Smooth muscle cell (in vitro differentiated cells): ENCODE results near the gene UBALD1. TPM values are rescaled to one million over a fixed set of nuclear protein-coding genes. Genes with fewer than 3 reads are reported as not detected.
"Not testable (repeated sequence)": the region's sequence is repeated elsewhere in the genome, so short reads cannot be mapped to it uniquely, and the experiment has no call there.

Source experiments
- DNase-seq: peaks from one replicate; lab custom pipeline; 2025; ENCODE audit not compliant: unreplicated experiment; lab: John Stamatoyannopoulos, UW
- H2AFZ ChIP-seq: fragments of 200-600 bp; sonication (generic); 2 replicates; pipeline ENCODE4 v1.6.0; 2016; ENCODE audit warnings: antibody characterized with exemption, low read depth, mild to moderate bottlenecking
- H3F3A ChIP-seq: fragments of 200-600 bp; sonication (generic); 2 replicates; pipeline ENCODE4 v1.6.0; 2017; ENCODE audit warnings: antibody characterized with exemption, low read depth
- H3K27ac ChIP-seq: fragments of 200-600 bp; sonication (generic); 2 replicates; pipeline ENCODE4 v1.5.1; 2016; ENCODE audit warnings: low read depth, mild to moderate bottlenecking
- H3K27me3 ChIP-seq: fragments of 200-600 bp; sonication (generic); 2 replicates; pipeline ENCODE4 v1.6.1; 2016; ENCODE audit warnings: low read depth, mild to moderate bottlenecking
- H3K36me3 ChIP-seq: fragments of 200-600 bp; sonication (generic); 2 replicates; pipeline ENCODE4 v1.5.1; 2016; ENCODE audit warnings: low read depth
- H3K4me1 ChIP-seq: fragments of 200-600 bp; sonication (generic); 2 replicates; pipeline ENCODE4 v1.5.1; 2016; ENCODE audit warnings: low read depth
- H3K4me2 ChIP-seq: fragments of 200-600 bp; sonication (generic); 2 replicates; pipeline ENCODE4 v1.6.0; 2016; ENCODE audit warnings: mild to moderate bottlenecking
- H3K4me3 ChIP-seq: fragments of 200-600 bp; sonication (generic); 2 replicates; pipeline ENCODE4 v1.5.1; 2016; ENCODE audit warnings: mild to moderate bottlenecking
- H3K79me2 ChIP-seq: fragments of 200-600 bp; sonication (generic); 2 replicates; pipeline ENCODE4 v1.6.0; 2016; ENCODE audit warnings: low read depth, mild to moderate bottlenecking
- H3K9ac ChIP-seq: fragments of 200-600 bp; sonication (generic); 2 replicates; pipeline ENCODE4 v1.6.0; 2016; ENCODE audit warnings: low read depth
- H3K9me3 ChIP-seq: fragments of 200-600 bp; sonication (generic); replicated peaks from 2 replicates; pipeline ENCODE4 v1.5.1; 2016; ENCODE audit warnings: low read depth
- H4K20me1 ChIP-seq: fragments of 200-600 bp; sonication (generic); 2 replicates; pipeline ENCODE4 v1.6.0; 2016; ENCODE audit warnings: low read depth
- WGBS: methylation state at CpG from one replicate; pipeline ENCODE4 v1.1.7; 2016; ENCODE audit warnings: low lambda C conversion rate; 5-methylcytosine and 5-hydroxymethylcytosine counted together
- polyA plus RNA-seq: library from polyadenylated mRNA; unstranded; fragments of >200 nt; fragmentation: Nextera tagmentation; extraction: Ambion mirVana; gene quantifications from 2 replicates; pipeline ENCODE4 v1.2.1, GENCODE V29; 2016
- total RNA-seq: library from RNA; depleted of rRNA; stranded (reverse); fragments of >200 nt; gene quantifications from 2 replicates; pipeline ENCODE4 v1.2.3, GENCODE V29; 2014
- TF ChIP-seq, protein P1 (sequence below): fragments of 200-600 bp; sonication (generic); IDR thresholded peaks from 2 replicates; pipeline ENCODE4 v1.5.1; 2017; ENCODE audit warnings: borderline replicate concordance, mild to moderate bottlenecking, antibody characterized with exemption; ENCODE audit not compliant: insufficient read depth, poor library complexity, severe bottlenecking

UBALD1 gene
- total and polyA plus RNA-seq, 2 experiments from 2014 or later, result 3.6 to 13.6 TPM

DNA sequence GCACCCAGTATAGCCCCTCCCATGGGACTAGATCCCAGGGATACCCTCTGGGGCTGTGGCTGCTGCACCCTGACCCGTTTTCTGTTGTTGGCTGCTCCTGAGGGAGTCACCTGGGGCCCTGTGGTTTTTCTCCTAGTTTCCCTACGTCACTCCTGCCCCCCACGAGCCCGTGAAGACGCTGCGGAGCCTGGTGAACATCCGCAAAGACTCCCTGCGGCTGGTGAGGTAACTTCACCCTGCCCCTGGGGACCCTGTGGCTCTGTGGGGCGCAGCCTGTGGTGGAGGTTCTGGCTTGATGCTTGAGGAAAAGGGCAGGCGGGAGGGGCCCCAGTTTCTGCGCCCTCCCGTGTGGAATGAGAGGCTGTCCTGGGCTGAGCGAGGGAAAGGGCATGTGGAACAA is 37.1 kb upstream of the UBALD1 start:
- Histone ChIP-seq H3K27ac (no peak overlapping the region), H3K27me3 (no peaks in the 10 kb centered on the region), H4K20me1 (peaks cover 89% of the 10 kb centered on the region), H3K9me3 (no peaks in the 10 kb centered on the region), H3K4me1 (no peaks in the 10 kb centered on the region), H3F3A (no peaks in the 10 kb centered on the region), H3K4me3 (no peak overlapping the region), H3K79me2 (peaks cover 16% of the 10 kb centered on the region), H3K36me3 (no peaks in the 10 kb centered on the region), H3K9ac (no peak overlapping the region), H2AFZ (no peak overlapping the region), H3K4me2 (no peak overlapping the region)
- WGBS, result 97% methylated on average over 13 of the region's 13 CpGs
- TF ChIP-seq, protein P1, sequence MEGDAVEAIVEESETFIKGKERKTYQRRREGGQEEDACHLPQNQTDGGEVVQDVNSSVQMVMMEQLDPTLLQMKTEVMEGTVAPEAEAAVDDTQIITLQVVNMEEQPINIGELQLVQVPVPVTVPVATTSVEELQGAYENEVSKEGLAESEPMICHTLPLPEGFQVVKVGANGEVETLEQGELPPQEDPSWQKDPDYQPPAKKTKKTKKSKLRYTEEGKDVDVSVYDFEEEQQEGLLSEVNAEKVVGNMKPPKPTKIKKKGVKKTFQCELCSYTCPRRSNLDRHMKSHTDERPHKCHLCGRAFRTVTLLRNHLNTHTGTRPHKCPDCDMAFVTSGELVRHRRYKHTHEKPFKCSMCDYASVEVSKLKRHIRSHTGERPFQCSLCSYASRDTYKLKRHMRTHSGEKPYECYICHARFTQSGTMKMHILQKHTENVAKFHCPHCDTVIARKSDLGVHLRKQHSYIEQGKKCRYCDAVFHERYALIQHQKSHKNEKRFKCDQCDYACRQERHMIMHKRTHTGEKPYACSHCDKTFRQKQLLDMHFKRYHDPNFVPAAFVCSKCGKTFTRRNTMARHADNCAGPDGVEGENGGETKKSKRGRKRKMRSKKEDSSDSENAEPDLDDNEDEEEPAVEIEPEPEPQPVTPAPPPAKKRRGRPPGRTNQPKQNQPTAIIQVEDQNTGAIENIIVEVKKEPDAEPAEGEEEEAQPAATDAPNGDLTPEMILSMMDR, result no peak
- DNase-seq, result no peak

DNA sequence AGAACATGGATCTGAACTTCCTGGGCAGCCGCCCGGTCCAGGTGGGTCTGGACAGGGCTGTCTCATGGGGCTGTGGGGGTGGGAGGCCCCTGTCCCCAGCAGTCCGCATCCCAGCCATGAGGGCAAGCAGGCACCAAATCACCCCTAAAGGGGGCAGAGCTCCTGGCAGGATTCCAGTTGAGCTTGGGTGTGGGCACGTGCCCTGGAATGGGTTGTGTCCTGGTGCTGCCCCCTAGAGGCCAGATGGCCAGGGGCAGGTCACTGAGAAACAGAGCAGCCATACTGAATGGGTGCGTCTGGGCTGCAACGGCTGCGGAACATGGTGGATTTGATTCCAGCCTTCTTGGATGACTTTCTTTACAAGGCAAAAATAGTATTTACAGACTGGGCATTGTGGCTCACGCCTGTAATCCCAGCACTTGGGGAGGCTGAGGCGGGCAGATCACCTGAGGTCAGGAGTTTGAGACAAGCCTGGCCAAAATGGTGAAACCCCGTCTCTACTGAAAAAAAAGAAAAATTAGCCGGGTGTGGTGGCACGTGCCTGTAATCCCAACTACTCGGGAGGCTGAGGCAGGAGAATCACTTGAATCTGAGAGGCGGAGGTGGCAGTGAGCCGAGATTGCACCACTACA is 35.9 kb upstream of the UBALD1 start:
- WGBS, result 93% methylated on average over 15 of the region's 15 CpGs

DNA sequence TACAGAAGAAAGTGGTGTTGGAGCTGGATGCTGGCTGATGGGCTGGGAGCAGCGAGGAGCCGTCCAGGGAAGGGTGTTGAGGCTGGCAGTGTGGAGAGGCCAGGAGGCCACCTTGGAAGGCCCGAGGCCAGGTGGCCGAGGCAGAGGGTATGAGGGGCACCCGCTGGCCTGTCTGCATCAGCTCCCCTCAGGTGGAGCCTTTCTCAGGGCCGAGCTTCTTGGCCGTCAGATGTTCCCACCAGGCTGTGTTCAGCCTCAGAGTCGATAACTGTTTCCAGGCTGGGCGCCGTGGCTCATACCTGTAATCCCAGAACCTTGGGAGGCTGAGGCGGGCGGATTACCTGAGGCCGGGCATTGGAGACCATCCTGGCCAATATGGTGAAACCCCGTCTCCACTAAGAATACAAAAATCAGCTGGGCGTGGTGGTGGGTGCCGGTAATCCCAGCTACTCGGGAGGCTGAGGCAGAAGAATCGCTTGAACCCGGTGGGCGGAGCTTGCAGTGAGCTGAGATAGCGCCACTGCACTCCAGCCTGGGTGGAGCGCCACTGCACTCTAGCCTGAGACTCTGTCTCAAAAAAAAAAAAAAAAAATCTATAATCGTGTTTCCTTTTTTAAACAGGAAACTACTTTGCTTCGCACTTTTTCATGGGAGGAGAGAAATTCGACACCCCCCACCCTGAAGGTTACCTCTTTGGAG is 35.2 kb upstream of the UBALD1 start:
- Histone ChIP-seq H4K20me1 (peaks cover 89% of the 10 kb centered on the region), H3K4me1 (no peaks in the 10 kb centered on the region), H3K4me3 (no peak overlapping the region), H2AFZ (no peak overlapping the region), H3K9ac (no peak overlapping the region), H3K27me3 (no peaks in the 10 kb centered on the region), H3K36me3 (no peaks in the 10 kb centered on the region), H3K9me3 (no peaks in the 10 kb centered on the region), H3K4me2 (no peak overlapping the region), H3K79me2 (peaks cover 35% of the 10 kb centered on the region), H3K27ac (no peak overlapping the region), H3F3A (no peaks in the 10 kb centered on the region)
- TF ChIP-seq, protein P1, result no peak
- DNase-seq, result no peak
- WGBS, result 97% methylated on average over 25 of the region's 25 CpGs

More for the DNA sequence above, 35.9 kb upstream of the UBALD1 start:
- H3K27me3 ChIP-seq, H3F3A ChIP-seq, DNase-seq, H3K4me3 ChIP-seq, H3K27ac ChIP-seq, H3K9me3 ChIP-seq, H3K9ac ChIP-seq, H3K4me2 ChIP-seq, H3K36me3 ChIP-seq, H3K4me1 ChIP-seq, H2AFZ ChIP-seq: not testable (repeated sequence)
- Histone ChIP-seq H3K79me2 (peaks cover 28% of the 10 kb centered on the region), H4K20me1 (peaks cover 89% of the 10 kb centered on the region)
- TF ChIP-seq, protein P1, result peak; percentile 72
